H9 (cell line): ENCODE measurements around the gene IL32. TPM values are rescaled to one million over a fixed set of nuclear protein-coding genes. Genes with fewer than 3 reads are reported as not detected.
A peak's percentile ranks its signal among the peaks of the same experiment; 100 is the strongest.

Source experiments
- DNase-seq: peaks from one replicate; pipeline ENCODE4 v3.0.0-alpha.2; 2017
- H2AFZ ChIP-seq: one replicate; pipeline ENCODE4 v1.6.1; 2013; ENCODE audit warnings: mild to moderate bottlenecking, low read length, control low read depth, moderate library complexity
- H2AK5ac ChIP-seq: 2 replicates; pipeline ENCODE4 v1.6.1; 2013; ENCODE audit warnings: low read length, control low read depth, mixed read lengths; ENCODE audit not compliant: insufficient read length
- H2BK120ac ChIP-seq: one replicate; pipeline ENCODE4 v1.6.1; 2013; ENCODE audit warnings: low read depth, mild to moderate bottlenecking, low read length, control low read depth, inconsistent platforms; ENCODE audit not compliant: poor library complexity, severe bottlenecking
- H2BK12ac ChIP-seq: 2 replicates; pipeline ENCODE4 v1.6.1; 2013; ENCODE audit warnings: low read length, control low read depth, mixed read lengths, low read depth; ENCODE audit not compliant: insufficient read length
- H2BK15ac ChIP-seq: 2 replicates; pipeline ENCODE4 v1.6.1; 2013; ENCODE audit warnings: low read depth, low read length, control low read depth
- H2BK20ac ChIP-seq: one replicate; pipeline ENCODE4 v1.6.1; 2013; ENCODE audit warnings: low read depth, mild to moderate bottlenecking, low read length, control low read depth, inconsistent platforms; ENCODE audit not compliant: poor library complexity, severe bottlenecking
- H2BK5ac ChIP-seq: 2 replicates; pipeline ENCODE4 v1.6.1; 2013; ENCODE audit warnings: low read length, control low read depth, mixed read lengths; ENCODE audit not compliant: insufficient read length
- H3K14ac ChIP-seq: 2 replicates; pipeline ENCODE4 v1.6.1; 2013; ENCODE audit warnings: low read length, control low read depth; ENCODE audit not compliant: insufficient read depth
- H3K18ac ChIP-seq: 2 replicates; pipeline ENCODE4 v1.6.1; 2013; ENCODE audit warnings: low read depth, mild to moderate bottlenecking, mixed read lengths, low read length, control low read depth; ENCODE audit not compliant: insufficient read length
- H3K23ac ChIP-seq: 2 replicates; pipeline ENCODE4 v1.6.1; 2013; ENCODE audit warnings: low read length, control low read depth, mixed read lengths, low read depth; ENCODE audit not compliant: insufficient read length
- H3K23me2 ChIP-seq: 2 replicates; pipeline ENCODE4 v1.6.1; 2013; ENCODE audit warnings: low read depth, mild to moderate bottlenecking, mixed read lengths, low read length, control low read depth; ENCODE audit not compliant: insufficient read length, poor library complexity, severe bottlenecking
- H3K27ac ChIP-seq: 2 replicates; pipeline ENCODE4 v1.5.1; 2013; ENCODE audit warnings: low read length, control low read depth, mixed read lengths, low read depth; ENCODE audit not compliant: insufficient read length
- H3K27me3 ChIP-seq: 2 replicates; pipeline ENCODE4 v1.6.1; 2013; ENCODE audit warnings: low read length, control low read depth, inconsistent platforms; ENCODE audit not compliant: insufficient read depth
- H3K4ac ChIP-seq: 2 replicates; pipeline ENCODE4 v1.6.1; 2013; ENCODE audit warnings: low read depth, mild to moderate bottlenecking, control low read depth, inconsistent platforms, low read length, moderate library complexity
- H3K4me1 ChIP-seq: 2 replicates; pipeline ENCODE4 v1.6.1; 2013; ENCODE audit warnings: low read length, control low read depth, inconsistent platforms; ENCODE audit not compliant: insufficient read depth
- H3K4me2 ChIP-seq: 2 replicates; pipeline ENCODE4 v1.6.1; 2013; ENCODE audit warnings: low read length, control low read depth, mixed read lengths; ENCODE audit not compliant: insufficient read length, insufficient read depth
- H3K56ac ChIP-seq: 2 replicates; pipeline ENCODE4 v1.6.1; 2013; ENCODE audit warnings: low read depth, mild to moderate bottlenecking, mixed read lengths, low read length, control low read depth; ENCODE audit not compliant: insufficient read length
- H3K79me1 ChIP-seq: 2 replicates; pipeline ENCODE4 v1.6.1; 2013; ENCODE audit warnings: low read depth, mild to moderate bottlenecking, moderate library complexity, low read length, control low read depth, inconsistent platforms; ENCODE audit not compliant: insufficient read depth, poor library complexity, severe bottlenecking
- H3K79me2 ChIP-seq: 2 replicates; pipeline ENCODE4 v1.6.1; 2013; ENCODE audit warnings: low read length, control low read depth, inconsistent platforms; ENCODE audit not compliant: insufficient read depth
- H3K9ac ChIP-seq: 2 replicates; pipeline ENCODE4 v1.6.1; 2013; ENCODE audit warnings: low read length, control low read depth, mixed read lengths; ENCODE audit not compliant: insufficient read length; ENCODE audit errors: extremely low read depth
- H3K9me3 ChIP-seq: one replicate; pipeline ENCODE4 v1.6.1; 2013; ENCODE audit warnings: low read depth, low read length, inconsistent platforms; ENCODE audit not compliant: control insufficient read depth
- H3T11ph ChIP-seq: one replicate; pipeline ENCODE4 v1.6.1; 2013; ENCODE audit warnings: mild to moderate bottlenecking, low read length, control low read depth, inconsistent platforms
- H4K20me1 ChIP-seq: one replicate; pipeline ENCODE4 v1.6.1; 2013; ENCODE audit not compliant: control insufficient read depth, insufficient read length, insufficient read depth
- H4K5ac ChIP-seq: 2 replicates; pipeline ENCODE4 v1.6.1; 2013; ENCODE audit warnings: low read depth, mild to moderate bottlenecking, mixed read lengths, low read length, control low read depth; ENCODE audit not compliant: insufficient read length
- H4K8ac ChIP-seq: replicated peaks from 2 replicates; pipeline ENCODE4 v1.6.1; 2013; ENCODE audit warnings: low read length, control low read depth, mixed read lengths, low read depth; ENCODE audit not compliant: insufficient read length
- H4K91ac ChIP-seq: 2 replicates; pipeline ENCODE4 v1.6.1; 2013; ENCODE audit warnings: low read depth, mild to moderate bottlenecking, moderate library complexity, mixed read lengths, low read length, control low read depth; ENCODE audit not compliant: insufficient read length
- H3K27ac Mint-ChIP-seq, 3 experiments: 2 replicates in 2 of 3; 3 replicates in 1 of 3; pipeline ENCODE4 v1.8.0; 2020 to 2021; ENCODE audit warnings: mixed read lengths in 3 of 3, mild to moderate bottlenecking in 1 of 3, moderate library complexity in 1 of 3
- H3K27me3 Mint-ChIP-seq: 2 replicates; pipeline ENCODE4 v1.8.0; 2021; ENCODE audit warnings: low read depth, mild to moderate bottlenecking, moderate library complexity, mixed read lengths
- H3K36me3 Mint-ChIP-seq, 3 experiments: 2 replicates in 2 of 3; 3 replicates in 1 of 3; pipeline ENCODE4 v1.8.0; 2020 to 2021; ENCODE audit warnings: low read depth in 3 of 3, mixed read lengths in 3 of 3; ENCODE audit not compliant: insufficient read depth in 1 of 3
- H3K4me1 Mint-ChIP-seq, 2 experiments: 2 replicates each; pipeline ENCODE4 v1.8.0; 2020; ENCODE audit warnings: mixed read lengths in 2 of 2
- H3K4me3 Mint-ChIP-seq, 2 experiments: 2 replicates in 1 of 2; 3 replicates in 1 of 2; pipeline ENCODE4 v1.8.0; 2020 to 2021; ENCODE audit warnings: mild to moderate bottlenecking in 2 of 2, mixed read lengths in 2 of 2, moderate library complexity in 1 of 2
- H3K9me3 Mint-ChIP-seq, 2 experiments: 2 replicates in 1 of 2; 3 replicates in 1 of 2; pipeline ENCODE4 v1.8.0; 2020; ENCODE audit warnings: mild to moderate bottlenecking in 2 of 2, mixed read lengths in 2 of 2, moderate library complexity in 1 of 2
- CTCF ChIP-seq: fragments of 200-600 bp; sonication (generic); conservative IDR thresholded peaks from 3 replicates; pipeline ENCODE4 v1.8.0; 2021; ENCODE audit warnings: antibody characterized with exemption, mild to moderate bottlenecking
- WGBS: extraction: QIAGEN DNeasy Blood & Tissue Kit; methylation state at CpG from one replicate; pipeline ENCODE4 v1.1.7; 2013; ENCODE audit warnings: missing lambda C conversion rate, low lambda C conversion rate, mixed read lengths; ENCODE audit not compliant: insufficient read length; ENCODE audit errors: extremely low coverage; 5-methylcytosine and 5-hydroxymethylcytosine counted together
- total RNA-seq: library from RNA; stranded (reverse); gene quantifications from 2 replicates; pipeline ENCODE4 v1.2.1, GENCODE V29; 2021

The IL32 gene
- total RNA-seq, 1 experiment from 2014 or later = 2.0 TPM

GRCh38 chr16:3015865-3016521 is 49.4 kb upstream of the IL32 start:
- H3K4me1 Mint-ChIP-seq = peaks cover 44 to 76% of the 10 kb centered on the region in 2 experiments
- H3K27ac Mint-ChIP-seq = peak overlapping the region in 2 of 3 experiments; percentile 88 to 92; a peak in 3 of 7 replicates

More at GRCh38 chr16:3015865-3016521, 49.4 kb upstream of the IL32 start:
- Histone ChIP-seq H2AK5ac (no peak overlapping the region), H3T11ph (no peak overlapping the region), H4K8ac (no peak overlapping the region), H2BK20ac (no peak overlapping the region), H3K27me3 (no peaks in the 10 kb centered on the region), H2AFZ (no peak overlapping the region), H3K23ac (no peak overlapping the region), H3K4me2 (peak overlapping the region; percentile 36), H3K23me2 (peaks cover 21% of the 10 kb centered on the region), H4K91ac (no peak overlapping the region), H3K9ac (no peak overlapping the region), H3K4ac (no peak overlapping the region), H3K18ac (no peak overlapping the region), H2BK15ac (no peak overlapping the region), H3K4me1 (no peaks in the 10 kb centered on the region; the same call in 1 of the 2 replicates), H4K20me1 (no peaks in the 10 kb centered on the region), H3K79me1 (no peaks in the 10 kb centered on the region), H3K27ac (no peak overlapping the region), H3K14ac (no peak overlapping the region; the same call in 1 of the 2 replicates), H2BK12ac (no peak overlapping the region), H3K79me2 (peaks cover 9% of the 10 kb centered on the region; the same call in 1 of the 2 replicates), H2BK5ac (no peak overlapping the region), H3K9me3 (no peaks in the 10 kb centered on the region), H2BK120ac (no peak overlapping the region), H4K5ac (no peak overlapping the region), H3K56ac (no peak overlapping the region)
- H3K36me3 Mint-ChIP-seq = peaks cover 21 to 32% (median 30%) of the 10 kb centered on the region in 3 experiments
- H3K4me3 Mint-ChIP-seq = peak overlapping the region; percentile 91 to 96
- no peak for TF ChIP-seq CTCF
- WGBS = no CpG with 5 or more reads among the region's 13 CpGs
- no peak for DNase-seq
- peaks cover 11% of the 10 kb centered on the region for H3K27me3 Mint-ChIP-seq
- H3K9me3 Mint-ChIP-seq = no peaks in the 10 kb centered on the region; a peak in 2 of 5 replicates
